ENCODE measurements around the gene MALRD1.

The MALRD1 gene

GRCh38 chr10:19588608-19589007 lies 540.0 kb downstream of the MALRD1 start:
- no peak for DNase-seq

- DNase-seq: no peak
Observed at GRCh38 chr10:19592276-19592675, 543.7 kb downstream of the MALRD1 start.

- no peak for DNase-seq
Observed at GRCh38 chr10:19595212-19595845, 546.7 kb downstream of the MALRD1 start.

- no peak for DNase-seq
Observed at GRCh38 chr10:19605806-19606205, 557.2 kb downstream of the MALRD1 start.

GRCh38 chr10:19606968-19607367 lies 558.4 kb downstream of the MALRD1 start:
- DNase-seq: no peak

- no peak for DNase-seq
Observed at GRCh38 chr10:19611775-19612174, 563.2 kb downstream of the MALRD1 start.

- no peak for DNase-seq
Observed at GRCh38 chr10:19616966-19617365, 568.4 kb downstream of the MALRD1 start.

- no peak for DNase-seq
Observed at GRCh38 chr10:19620811-19621210, 572.2 kb downstream of the MALRD1 start.

- DNase-seq: no peak
Observed at GRCh38 chr10:19623321-19623720, 574.7 kb downstream of the MALRD1 start.

- no peak for DNase-seq
Observed at GRCh38 chr10:19626156-19626555, 577.6 kb downstream of the MALRD1 start.

GRCh38 chr10:19628767-19629560 lies 580.4 kb downstream of the MALRD1 start:
- DNase-seq: no peak

GRCh38 chr10:19629567-19629966 lies 581.0 kb downstream of the MALRD1 start:
- no peak for DNase-seq

GRCh38 chr10:19634163-19634562 lies 585.6 kb downstream of the MALRD1 start:
- no peak for DNase-seq

GRCh38 chr10:19638182-19638895 lies 589.7 kb downstream of the MALRD1 start:
- no peak for DNase-seq

GRCh38 chr10:19638896-19639233 lies 590.3 kb downstream of the MALRD1 start:
- no peak for DNase-seq

GRCh38 chr10:19640566-19641263 lies 592.1 kb downstream of the MALRD1 start:
- DNase-seq: no peak

GRCh38 chr10:19651549-19651948 lies 602.9 kb downstream of the MALRD1 start:
- no peak for DNase-seq

- DNase-seq: no peak
Observed at GRCh38 chr10:19652750-19653149, 604.1 kb downstream of the MALRD1 start.

- DNase-seq: no peak
Observed at GRCh38 chr10:19653931-19654330, 605.3 kb downstream of the MALRD1 start.

GRCh38 chr10:19654576-19654975 lies 606.0 kb downstream of the MALRD1 start:
- no peak for DNase-seq

GRCh38 chr10:19656420-19657042 lies 607.9 kb downstream of the MALRD1 start:
- DNase-seq: no peak

GRCh38 chr10:19658131-19658530 lies 609.5 kb downstream of the MALRD1 start:
- no peak for DNase-seq

Measured in activated CD4-positive, alpha-beta T cell treated with anti-CD3 and anti-CD28 coated beads, Interleukin-2, Interleukin-6, amounts not matched to agents 100 ng/mL and 50 ng/mL, durations not matched to agents 16 hours and 8 hours (primary cell).